ENCODE measurements around the gene UBE2Z. TPM values are rescaled to one million over a fixed set of nuclear protein-coding genes. Genes with fewer than 3 reads are reported as not detected.

Gene UBE2Z
- total RNA-seq, 2 donors from 2014 or later, result 69.9 to 91.5 TPM

- Histone ChIP-seq H3K27ac (no peak overlapping the region), H3K36me3 (no peaks in the 10 kb centered on the region), H3K4me3 (no peak overlapping the region), H3K9me3 (no peaks in the 10 kb centered on the region), H3K27me3 (replicated peaks; ENCODE audit: insufficient read depth) (peaks cover 2% of the 10 kb centered on the region), H3K4me1 (replicated peaks) (no peaks in the 10 kb centered on the region)
- DNase-seq (ENCODE audit: low spot score), result no peak
- TF ChIP-seq POLR2AphosphoS5 (IDR thresholded peaks at IDR 0.05), result no peak
- no peak for TF ChIP-seq POLR2A (IDR thresholded peaks at IDR 0.05)
- no peak for TF ChIP-seq CTCF (IDR thresholded peaks at IDR 0.05)
- intact Hi-C loops (cut with DNase I), result no loop called here
- WGBS, result 25% methylated on average over 5 of the region's 5 CpGs
These were observed 44.7 kb downstream of the UBE2Z start for GRCh38 chr17:48952904-48953303.

GRCh38 chr17:48954300-48954755, 46.1 kb downstream of the UBE2Z start:
- no peaks in the 10 kb centered on the region for H3K27me3 ChIP-seq (replicated peaks; ENCODE audit: insufficient read depth)
- H3K36me3 ChIP-seq, result no peaks in the 10 kb centered on the region
- no peaks in the 10 kb centered on the region for H3K9me3 ChIP-seq
- DNase-seq (ENCODE audit: low spot score), result no peak
- H3K4me1 ChIP-seq (replicated peaks), result no peaks in the 10 kb centered on the region
- TF ChIP-seq CTCF (IDR thresholded peaks at IDR 0.05) (no peak), POLR2AphosphoS5 (IDR thresholded peaks at IDR 0.05) (no peak), POLR2A (IDR thresholded peaks at IDR 0.05) (no peak)
- no peak overlapping the region for H3K27ac ChIP-seq
- 27% methylated on average over 7 of the region's 7 CpGs for WGBS
- H3K4me3 ChIP-seq, result no peak overlapping the region
- intact Hi-C loops (cut with DNase I), result no loop called here

GRCh38 chr17:48960834-48961515, 52.8 kb downstream of the UBE2Z start:
- H3K27ac ChIP-seq, result no peak overlapping the region
- no peak for TF ChIP-seq POLR2A (IDR thresholded peaks at IDR 0.05)
- no peak for TF ChIP-seq POLR2AphosphoS5 (IDR thresholded peaks at IDR 0.05)
- TF ChIP-seq CTCF (IDR thresholded peaks at IDR 0.05), result no peak
- no peaks in the 10 kb centered on the region for H3K9me3 ChIP-seq
- 18% methylated on average over 11 of the region's 11 CpGs for WGBS
- H3K4me1 ChIP-seq (replicated peaks), result no peaks in the 10 kb centered on the region
- intact Hi-C loops (cut with DNase I), result no loop called here
- H3K36me3 ChIP-seq, result no peaks in the 10 kb centered on the region
- no peak overlapping the region for H3K4me3 ChIP-seq
- H3K27me3 ChIP-seq (replicated peaks; ENCODE audit: insufficient read depth), result peaks cover 10% of the 10 kb centered on the region
- no peak for DNase-seq (ENCODE audit: low spot score)

GRCh38 chr17:48961516-48962233, 53.5 kb downstream of the UBE2Z start:
- Histone ChIP-seq H3K9me3 (no peaks in the 10 kb centered on the region), H3K4me1 (replicated peaks) (no peaks in the 10 kb centered on the region), H3K27ac (no peak overlapping the region), H3K27me3 (replicated peaks; ENCODE audit: insufficient read depth) (peaks cover 15% of the 10 kb centered on the region), H3K36me3 (no peaks in the 10 kb centered on the region), H3K4me3 (no peak overlapping the region)
- WGBS, result 29% methylated on average over 10 of the region's 10 CpGs
- TF ChIP-seq POLR2A (IDR thresholded peaks at IDR 0.05) (no peak), POLR2AphosphoS5 (IDR thresholded peaks at IDR 0.05) (no peak), CTCF (IDR thresholded peaks at IDR 0.05) (no peak)
- intact Hi-C loops (cut with DNase I), result no loop called here
- no peak for DNase-seq (ENCODE audit: low spot score)

Data from prostate gland (tissue), 2 donors.